Activated naive CD4-positive, alpha-beta T cell treated with Interleukin-2 at 50 U/mL for 16 hours (primary cell): ENCODE results near the gene CNTNAP2.
"Not testable (repeated sequence)": the region's sequence is repeated elsewhere in the genome, so short reads cannot be mapped to it uniquely, and the experiment has no call there.

Experiments
- DNase-seq: peaks from one replicate; pipeline ENCODE4 v3.0.0-alpha.2; 2020

The CNTNAP2 gene

GRCh38 chr7:148442141-148442655 is 2325.6 kb downstream of the CNTNAP2 start:
- no peak for DNase-seq

- no peak for DNase-seq
Observed at GRCh38 chr7:148442933-148443332, 2326.3 kb downstream of the CNTNAP2 start.

GRCh38 chr7:148445260-148446044 is 2328.9 kb downstream of the CNTNAP2 start:
- DNase-seq = no peak

- no peak for DNase-seq
Observed at GRCh38 chr7:148447221-148447849, 2330.7 kb downstream of the CNTNAP2 start.

- not testable (repeated sequence) for DNase-seq
Observed at GRCh38 chr7:148451526-148451925, 2334.9 kb downstream of the CNTNAP2 start.

GRCh38 chr7:148456351-148456750 is 2339.8 kb downstream of the CNTNAP2 start:
- no peak for DNase-seq

- no peak for DNase-seq
Observed at GRCh38 chr7:148457310-148457921, 2340.8 kb downstream of the CNTNAP2 start.

- DNase-seq = no peak
Observed at GRCh38 chr7:148458263-148458662, 2341.7 kb downstream of the CNTNAP2 start.

- no peak for DNase-seq
Observed at GRCh38 chr7:148461392-148462179, 2345.0 kb downstream of the CNTNAP2 start.

- not testable (repeated sequence) for DNase-seq
Observed at GRCh38 chr7:148462774-148463173, 2346.2 kb downstream of the CNTNAP2 start.

GRCh38 chr7:148463210-148463609 is 2346.6 kb downstream of the CNTNAP2 start:
- DNase-seq = no peak

- DNase-seq = no peak
Observed at GRCh38 chr7:148464947-148465346, 2348.3 kb downstream of the CNTNAP2 start.

- not testable (repeated sequence) for DNase-seq
Observed at GRCh38 chr7:148465441-148465840, 2348.8 kb downstream of the CNTNAP2 start.

- no peak for DNase-seq
Observed at GRCh38 chr7:148466120-148466519, 2349.5 kb downstream of the CNTNAP2 start.

GRCh38 chr7:148468700-148469098 is 2352.1 kb downstream of the CNTNAP2 start:
- DNase-seq = no peak
